GM23248 (cell line): ENCODE data around the gene IQSEC1.

Experiments
- EZH2 ChIP-seq: fragments of 200-600 bp; sonication (generic); IDR thresholded peaks from 2 replicates; pipeline ENCODE4 v1.6.1; 2018; ENCODE audit warnings: antibody characterized with exemption, mild to moderate bottlenecking; ENCODE audit not compliant: insufficient read depth, poor library complexity, severe bottlenecking
- EZH2phosphoT487 ChIP-seq: fragments of 200-600 bp; sonication (generic); IDR thresholded peaks from 2 replicates; pipeline ENCODE4 v1.6.1; 2018; ENCODE audit warnings: antibody characterized with exemption, moderate library complexity, mild to moderate bottlenecking, low read depth; ENCODE audit not compliant: insufficient read depth

- TF ChIP-seq EZH2 (no peak), EZH2phosphoT487 (no peak)
Measured at GRCh38 chr3:13074006-13074375, 762 bp upstream of the IQSEC1 start.
